Psoas muscle (tissue), 8 donors: ENCODE data around the gene MET. TPM values are rescaled to one million over a fixed set of nuclear protein-coding genes. Genes with fewer than 3 reads are reported as not detected.
A peak's percentile ranks its signal among the peaks of the same experiment; 100 is the strongest.
"Not testable (repeated sequence)": the region's sequence is repeated elsewhere in the genome, so short reads cannot be mapped to it uniquely, and the experiment has no call there.

Experiments
- ATAC-seq, 4 donors: fragments of 200-7000 bp; cut with Tn5 transposase; one replicate each; pipeline ENCODE4 v1.9.1; 2020; ENCODE audit warnings: moderate library complexity in 3 of 4, mild to moderate bottlenecking in 2 of 4
- DNase-seq, 2 donors: peaks; one replicate each; pipeline ENCODE4 v3.0.0-alpha.2; 2020
- H3K27ac ChIP-seq: fragments of 200-600 bp; one replicate; pipeline ENCODE4 v1.8.0; 2022
- H3K27me3 ChIP-seq, 3 donors: fragments of 200-600 bp in 1 of 3; one replicate each; pipeline versions ENCODE4 v1.6.1 to v1.8.0; 2013 to 2022; ENCODE audit warnings: low read length in 2 of 3, mild to moderate bottlenecking in 2 of 3, moderate library complexity in 1 of 3; ENCODE audit not compliant: insufficient read depth in 3 of 3
- H3K36me3 ChIP-seq, 2 donors: fragments of 200-600 bp in 1 of 2; one replicate each; pipeline versions ENCODE4 v1.6.1 to v1.8.0; 2013 to 2022; ENCODE audit warnings: low read depth in 1 of 2, mild to moderate bottlenecking in 1 of 2, moderate library complexity in 1 of 2; ENCODE audit not compliant: insufficient read depth in 1 of 2
- H3K4me1 ChIP-seq: fragments of 200-600 bp; one replicate; pipeline ENCODE4 v1.8.0; 2022
- H3K4me3 ChIP-seq: fragments of 200-600 bp; one replicate; pipeline ENCODE4 v1.8.0; 2022; ENCODE audit warnings: mild to moderate bottlenecking
- H3K9me3 ChIP-seq: fragments of 200-600 bp; one replicate; pipeline ENCODE4 v1.8.0; 2022
- CTCF ChIP-seq: fragments of 200-600 bp; IDR thresholded peaks from one replicate; pipeline ENCODE4 v1.8.0; 2022; ENCODE audit warnings: antibody characterized with exemption
- WGBS, 3 donors: extraction: QIAGEN DNeasy Blood & Tissue Kit; methylation state at CpG; one replicate each; pipeline versions ENCODE4 v1.1.6 to v1.1.7; 2013; 5-methylcytosine and 5-hydroxymethylcytosine counted together
- intact Hi-C, 2 donors: fragments of 100-400 bp; cut with DNase I; formaldehyde crosslinking; loops; one replicate each; pipeline versions ENCODE4 v1.11.0 to v1.14.2; 2022
- polyA plus RNA-seq, 3 donors: library from polyadenylated mRNA; stranded (reverse); fragments of 200-250 nt; gene quantifications; one replicate each; pipeline ENCODE4 v1.2.3, GENCODE V29; 2013
- total RNA-seq, 4 donors: library from RNA; stranded (reverse); fragmentation: NEBNext Ultra II Directional in 2 of 4; extraction: Animal tissue kit (Norgen Biotek cat#: 25700) in 2 of 4; gene quantifications; one replicate each; pipeline versions ENCODE4 v1.2.1 to v1.2.4, GENCODE V29; 2021 to 2023
- donor health status: healthy with polysubstance abuse.
- donor health status: DM: no; HTN: no; CAD: no; lungs with moderate emphysema.
- donor health status: Bipolar disorder and iron deficiency.
- donor health status: healthy.
- donor health status: DM: yes; HTN: yes; CAD: no.
- donor health status: DM: no; HTN: no; CAD: no.
- donor health status: DM: no; HTN: no; CAD: no.
- donor health status: DM: yes; HTN: yes; CAD: no.

MET gene
- total and polyA plus RNA-seq, 7 donors, result 5.9 to 84.1 (median 23.2) TPM

GRCh38 chr7:116740755-116741462 lies 68.9 kb downstream of the MET start:
- H3K9me3 ChIP-seq, result no peaks in the 10 kb centered on the region
- H3K4me1 ChIP-seq, result peaks cover 20% of the 10 kb centered on the region
- no peak for DNase-seq

GRCh38 chr7:116741625-116742316 lies 69.8 kb downstream of the MET start:
- intact Hi-C loops, result no loop called here

More at GRCh38 chr7:116740755-116741462, 68.9 kb downstream of the MET start:
- no peak for TF ChIP-seq CTCF
- WGBS, 3 donors, result 62 to 77% (median 65%) methylated on average over 9 of the region's 9 CpGs
- Histone ChIP-seq H3K27ac (no peak overlapping the region), H3K27me3 (no peaks in the 10 kb centered on the region), H3K4me3 (no peak overlapping the region), H3K36me3 (peaks cover 3 to 37% of the 10 kb centered on the region in 2 donors)
- peak in 3 of 4 donors; percentile 28 to 31 (median 30) for ATAC-seq
- intact Hi-C loops, result no loop called here

DNA sequence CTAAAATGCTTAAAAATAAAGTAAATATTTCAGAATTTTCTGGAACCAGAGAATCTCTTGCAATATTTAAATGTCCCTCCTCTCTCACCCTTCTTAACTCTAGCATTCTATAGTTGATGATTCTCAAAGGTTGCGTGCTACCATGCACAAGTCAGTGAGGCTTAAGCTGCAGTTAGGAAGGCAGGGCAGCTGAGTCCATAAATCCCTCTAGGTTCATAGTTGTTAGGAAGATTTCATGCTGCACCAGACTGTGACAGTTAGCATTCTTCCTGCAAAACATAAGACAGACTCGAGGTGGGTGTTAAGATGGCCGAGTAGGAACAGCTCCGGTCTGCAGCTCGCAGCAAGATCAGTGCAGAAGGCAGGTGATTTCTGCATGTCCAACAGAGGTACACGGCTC lies 70.6 kb downstream of the MET start:
- intact Hi-C loops, result no loop called here
- Histone ChIP-seq H3K27me3 (no peaks in the 10 kb centered on the region), H3K36me3 (peaks cover 3 to 37% of the 10 kb centered on the region in 2 donors), H3K4me1 (peaks cover 8% of the 10 kb centered on the region), H3K9me3 (no peaks in the 10 kb centered on the region), H3K4me3 (no peak overlapping the region), H3K27ac (no peak overlapping the region)
- TF ChIP-seq CTCF, result no peak
- DNase-seq (no peak), ATAC-seq (no peak)
- 68 to 72% (median 69%) methylated on average over 6 of the region's 6 CpGs for WGBS, 3 donors

More at GRCh38 chr7:116741625-116742316, 69.8 kb downstream of the MET start:
- DNase-seq (no peak), ATAC-seq (no peak)
- H3K9me3 ChIP-seq, result no peaks in the 10 kb centered on the region
- peaks cover 3 to 37% of the 10 kb centered on the region in 2 donors for H3K36me3 ChIP-seq
- WGBS, 3 donors, result 65 to 77% (median 66%) methylated on average over 7 of the region's 7 CpGs
- H3K27me3 ChIP-seq, result no peaks in the 10 kb centered on the region
- H3K4me3 ChIP-seq, result no peak overlapping the region
- no peak overlapping the region for H3K27ac ChIP-seq
- peaks cover 17% of the 10 kb centered on the region for H3K4me1 ChIP-seq
- no peak for TF ChIP-seq CTCF

GRCh38 chr7:116743835-116744234 lies 71.8 kb downstream of the MET start:
- peaks cover 3 to 37% of the 10 kb centered on the region in 2 donors for H3K36me3 ChIP-seq
- intact Hi-C loops, H3K4me3 ChIP-seq, H3K27me3 ChIP-seq, ATAC-seq, H3K4me1 ChIP-seq, H3K9me3 ChIP-seq, DNase-seq, H3K27ac ChIP-seq: not testable (repeated sequence)
- WGBS, 3 donors, result 78 to 87% (median 87%) methylated on average over 2 of the region's 2 CpGs

DNA sequence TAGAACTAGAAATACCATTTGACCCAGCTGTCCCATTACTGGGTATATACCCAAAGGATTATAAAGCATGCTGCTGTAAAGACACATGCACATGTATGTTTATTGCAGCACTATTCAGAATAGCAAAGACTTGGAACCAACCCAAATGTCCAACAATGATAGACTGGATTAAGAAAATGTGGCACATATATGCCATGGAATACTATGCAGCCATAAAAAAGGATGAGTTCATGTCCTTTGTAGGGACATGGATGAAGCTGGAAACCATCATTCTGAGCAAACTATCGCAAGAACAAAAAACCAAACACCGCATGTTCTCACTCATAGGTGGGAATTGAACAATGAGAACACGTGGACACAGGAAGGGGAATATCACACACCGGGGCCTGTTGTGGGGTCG lies 74.4 kb downstream of the MET start:
- ATAC-seq, H3K4me1 ChIP-seq, H3K4me3 ChIP-seq, intact Hi-C loops, H3K9me3 ChIP-seq, DNase-seq, H3K27ac ChIP-seq, H3K27me3 ChIP-seq: not testable (repeated sequence)
- H3K36me3 ChIP-seq, result peaks cover under 1 to 19% of the 10 kb centered on the region in 2 donors
- 93 to 100% (median 98%) methylated on average over 4 to 5 of the region's 5 CpGs for WGBS, 3 donors

- WGBS, 3 donors, result 93 to 98% (median 94%) methylated on average over 4 of the region's 4 CpGs
- H3K36me3 ChIP-seq, result peaks cover 0 to 20% of the 10 kb centered on the region in 2 donors
- H3K4me3 ChIP-seq, ATAC-seq, intact Hi-C loops, DNase-seq, H3K4me1 ChIP-seq, H3K9me3 ChIP-seq, H3K27me3 ChIP-seq, H3K27ac ChIP-seq: not testable (repeated sequence)
Observed at GRCh38 chr7:116751070-116751469, 79.1 kb downstream of the MET start.
